Stomach (tissue), 9 donors: Measurements from ENCODE around the gene PRLH. TPM values are rescaled to one million over a fixed set of nuclear protein-coding genes. Genes with fewer than 3 reads are reported as not detected.

Experiments used
- DNase-seq, 2 donors: peaks; one replicate each; pipeline versions ENCODE4 v3.0.0 to v3.0.0-alpha.2; 2013 to 2019
- H3K27ac ChIP-seq, 5 donors: fragments of 200-600 bp in 4 of 5; sonication (generic) in 4 of 5; one replicate each; pipeline ENCODE4 v1.5.1; 2013 to 2019; ENCODE audit warnings: mild to moderate bottlenecking in 1 of 5, moderate library complexity in 1 of 5
- H3K27me3 ChIP-seq, 3 donors: fragments of 200-600 bp; sonication (generic); one replicate each; pipeline ENCODE4 v1.5.1; 2017 to 2019; ENCODE audit warnings: mixed run types in 1 of 3
- H3K36me3 ChIP-seq, 4 donors: fragments of 200-600 bp; sonication (generic); 1 replicate in 3 of 4; 2 replicates in 1 of 4; pipeline ENCODE4 v1.5.1; 2016 to 2019
- H3K4me1 ChIP-seq, 4 donors: fragments of 200-600 bp; sonication (generic); one replicate each; pipeline ENCODE4 v1.5.1; 2016 to 2019
- H3K4me3 ChIP-seq, 4 donors: fragments of 200-600 bp; sonication (generic) in 3 of 4; one replicate each; pipeline ENCODE4 v1.5.1; 2016 to 2019; ENCODE audit warnings: mild to moderate bottlenecking in 1 of 4
- H3K9me3 ChIP-seq, 4 donors: fragments of 200-600 bp; sonication (generic); one replicate each; pipeline ENCODE4 v1.5.1; 2016 to 2019
- CTCF ChIP-seq, 7 experiments: fragments of 450-650 bp in 4 of 7; fragments of 200-600 bp in 3 of 7; sonication (generic) in 3 of 7; IDR thresholded peaks; one replicate each; pipeline ENCODE4 v1.5.1; 2016 to 2019; ENCODE audit warnings: antibody characterized with exemption in 7 of 7, control low read depth in 2 of 7, mild to moderate bottlenecking in 1 of 7
- EP300 ChIP-seq: sonication (generic); formaldehyde crosslinking; IDR thresholded peaks from one replicate; pipeline ENCODE4 v1.6.1; 2017; ENCODE audit warnings: antibody characterized with exemption
- POLR2A ChIP-seq, 4 donors: fragments of 450-650 bp; IDR thresholded peaks; one replicate each; pipeline ENCODE4 v1.6.1; 2016; ENCODE audit warnings: antibody characterized with exemption in 4 of 4, control low read depth in 2 of 4, mild to moderate bottlenecking in 1 of 4, moderate library complexity in 1 of 4
- POLR2AphosphoS5 ChIP-seq, 3 donors: sonication (generic); formaldehyde crosslinking; IDR thresholded peaks; one replicate each; pipeline ENCODE4 v1.6.1; 2016; ENCODE audit warnings: antibody characterized with exemption in 3 of 3
- WGBS, 5 donors: extraction: QIAGEN DNeasy Blood & Tissue Kit in 3 of 5; methylation state at CpG; one replicate each; pipeline versions ENCODE4 v1.1.5 to v1.1.7; 2013 to 2018; 5-methylcytosine and 5-hydroxymethylcytosine counted together
- intact Hi-C: fragments of 100-400 bp; cut with DNase I; formaldehyde crosslinking; loops from one replicate; pipeline ENCODE4 v1.15.1; 2023; ENCODE audit warnings: low total_unique reads
- polyA plus RNA-seq, 3 donors: library from polyadenylated mRNA; stranded (reverse); fragments of 200-250 nt; gene quantifications; one replicate each; pipeline ENCODE4 v1.2.3, GENCODE V29; 2013
- total RNA-seq, 5 donors: library from RNA; depleted of rRNA; stranded (reverse); fragments of >200 nt; gene quantifications; one replicate each; pipeline versions ENCODE4 v1.1.0 to v1.2.3, GENCODE V29; 2014 to 2016
- donor health status: healthy with polysubstance abuse.
- donor health status: Bipolar disorder and iron deficiency.
- donor health status: healthy.

The PRLH gene
- total and polyA plus RNA-seq, 8 donors: not detected

- TF ChIP-seq EP300 (no peak), CTCF (IDR thresholded peaks at IDR 0.05) (no peak), POLR2A (IDR thresholded peaks at IDR 0.05) (no peak), POLR2AphosphoS5 (IDR thresholded peaks at IDR 0.05) (no peak)
- H3K4me3 ChIP-seq: no peak overlapping the region
- no peak overlapping the region for H3K27ac ChIP-seq
- WGBS, 5 donors: 82 to 90% (median 87%) methylated on average over 16 of the region's 16 CpGs
- H3K9me3 ChIP-seq: no peaks in the 10 kb centered on the region
- intact Hi-C loops: no loop called here
- peaks cover 6 to 10% (median 9%) of the 10 kb centered on the region in 4 donors for H3K4me1 ChIP-seq
- no peak for DNase-seq
- peaks cover 0 to 24% (median 16%) of the 10 kb centered on the region in 3 donors for H3K27me3 ChIP-seq
- H3K36me3 ChIP-seq: no peaks in the 10 kb centered on the region
Observed at GRCh38 chr2:237567276-237568029, 1.1 kb downstream of the PRLH start.

GRCh38 chr2:237568121-237568660 is 1.8 kb downstream of the PRLH start:
- Histone ChIP-seq H3K9me3 (no peaks in the 10 kb centered on the region), H3K27me3 (peaks cover 0 to 23% (median 16%) of the 10 kb centered on the region in 3 donors), H3K36me3 (no peaks in the 10 kb centered on the region), H3K27ac (no peak overlapping the region), H3K4me1 (peaks cover 10 to 16% (median 13%) of the 10 kb centered on the region in 4 donors), H3K4me3 (no peak overlapping the region)
- WGBS, 5 donors: 65 to 73% (median 67%) methylated on average over 6 to 9 of the region's 9 CpGs
- no peak for TF ChIP-seq EP300
- TF ChIP-seq CTCF (IDR thresholded peaks at IDR 0.05): no peak
- no peak for TF ChIP-seq POLR2AphosphoS5 (IDR thresholded peaks at IDR 0.05)
- TF ChIP-seq POLR2A (IDR thresholded peaks at IDR 0.05): no peak
- DNase-seq: no peak
- intact Hi-C loops: no loop called here

GRCh38 chr2:237569041-237569440 is 2.7 kb downstream of the PRLH start:
- Histone ChIP-seq H3K9me3 (no peaks in the 10 kb centered on the region), H3K36me3 (no peaks in the 10 kb centered on the region), H3K27me3 (peaks cover 0 to 14% (median 8%) of the 10 kb centered on the region in 3 donors), H3K4me1 (peaks cover 10 to 18% (median 13%) of the 10 kb centered on the region in 4 donors), H3K4me3 (no peak overlapping the region), H3K27ac (no peak overlapping the region)
- TF ChIP-seq CTCF (IDR thresholded peaks at IDR 0.05) (no peak), POLR2A (IDR thresholded peaks at IDR 0.05) (no peak), EP300 (no peak), POLR2AphosphoS5 (IDR thresholded peaks at IDR 0.05) (no peak)
- DNase-seq: no peak
- intact Hi-C loops: no loop called here
- 88 to 94% (median 92%) methylated on average over 5 of the region's 5 CpGs for WGBS, 5 donors

GRCh38 chr2:237569896-237570295 is 3.5 kb downstream of the PRLH start:
- WGBS, 5 donors: 91 to 98% (median 96%) methylated on average over 3 of the region's 3 CpGs
- DNase-seq: no peak
- Histone ChIP-seq H3K27me3 (peaks cover 0 to 6% (median 1%) of the 10 kb centered on the region in 3 donors), H3K4me3 (no peak overlapping the region), H3K36me3 (no peaks in the 10 kb centered on the region), H3K4me1 (peaks cover 15 to 25% (median 18%) of the 10 kb centered on the region in 4 donors), H3K27ac (no peak overlapping the region), H3K9me3 (no peaks in the 10 kb centered on the region)
- TF ChIP-seq POLR2AphosphoS5 (IDR thresholded peaks at IDR 0.05) (no peak), CTCF (IDR thresholded peaks at IDR 0.05) (no peak), EP300 (no peak), POLR2A (IDR thresholded peaks at IDR 0.05) (no peak)
- intact Hi-C loops: loop anchor here (5.0 kb wide), 2 partner anchors 58 to 98 kb away; no protein-coding TSS in a partner anchor
